SKM-1 (cell line): ENCODE results near the gene KCNQ1.

Experiments used
- DNase-seq: peaks from one replicate; lab custom pipeline; 2025; ENCODE audit not compliant: unreplicated experiment; lab: John Stamatoyannopoulos, UW

Gene KCNQ1

DNA sequence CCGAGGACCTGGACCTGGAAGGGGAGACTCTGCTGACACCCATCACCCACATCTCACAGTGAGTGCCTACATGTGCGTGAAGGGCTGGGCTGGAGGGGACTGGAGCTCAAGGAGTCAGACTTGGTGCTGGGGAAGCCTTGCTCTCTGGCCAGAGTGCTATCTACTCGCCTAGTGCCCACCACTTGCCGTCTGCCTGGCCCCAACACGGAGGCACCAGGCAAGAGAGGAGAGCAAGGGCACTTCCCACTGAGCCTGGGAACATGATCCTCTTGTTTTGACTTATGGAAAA lies 217.2 kb downstream of the KCNQ1 start:
- no peak for DNase-seq

DNA sequence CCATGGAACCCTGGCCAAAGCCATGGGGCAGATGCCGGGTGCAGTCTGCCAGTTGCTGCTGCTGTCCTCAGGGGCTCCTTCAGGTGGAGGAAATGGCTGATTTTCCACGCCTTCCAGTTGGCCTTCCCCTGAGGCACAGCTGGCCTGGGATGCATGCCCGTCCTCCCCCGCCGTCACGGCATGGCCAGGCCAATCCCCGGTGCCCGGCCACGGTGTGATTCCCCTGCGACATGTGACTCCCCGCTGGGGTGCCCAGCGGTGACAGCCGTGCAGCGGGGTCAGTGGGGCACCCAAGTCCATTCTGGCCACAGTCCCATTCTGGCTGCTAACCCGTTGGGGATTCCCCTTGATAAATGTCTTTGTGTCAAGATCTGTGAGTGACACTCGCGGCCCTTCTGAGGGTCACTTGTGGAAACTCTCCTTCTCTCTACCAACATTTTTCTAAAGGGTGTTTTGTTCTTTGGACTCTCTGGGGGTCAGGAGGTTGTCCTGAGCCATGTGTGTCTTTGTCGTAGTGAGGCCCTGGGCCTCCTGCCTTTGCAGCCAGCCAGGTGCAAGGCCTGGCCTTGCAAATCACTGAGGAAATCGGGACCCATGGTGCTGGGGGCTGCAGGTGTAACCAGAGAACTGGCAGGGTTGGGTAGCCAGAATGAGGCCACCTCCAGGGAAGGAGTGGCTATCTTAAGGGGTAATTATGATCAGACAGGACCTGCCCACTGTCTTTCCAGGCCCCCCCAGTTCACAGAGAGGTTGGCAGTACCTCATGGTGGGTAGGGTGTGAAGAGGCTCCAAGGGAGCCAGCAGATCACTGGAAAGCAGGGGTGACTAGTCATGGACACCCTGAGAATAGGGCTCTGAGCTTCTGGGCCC lies 217.9 kb downstream of the KCNQ1 start:
- DNase-seq: no peak

GRCh38 chr11:2663506-2663905 lies 218.7 kb downstream of the KCNQ1 start:
- no peak for DNase-seq

GRCh38 chr11:2663915-2664314 lies 219.1 kb downstream of the KCNQ1 start:
- DNase-seq: no peak

DNA sequence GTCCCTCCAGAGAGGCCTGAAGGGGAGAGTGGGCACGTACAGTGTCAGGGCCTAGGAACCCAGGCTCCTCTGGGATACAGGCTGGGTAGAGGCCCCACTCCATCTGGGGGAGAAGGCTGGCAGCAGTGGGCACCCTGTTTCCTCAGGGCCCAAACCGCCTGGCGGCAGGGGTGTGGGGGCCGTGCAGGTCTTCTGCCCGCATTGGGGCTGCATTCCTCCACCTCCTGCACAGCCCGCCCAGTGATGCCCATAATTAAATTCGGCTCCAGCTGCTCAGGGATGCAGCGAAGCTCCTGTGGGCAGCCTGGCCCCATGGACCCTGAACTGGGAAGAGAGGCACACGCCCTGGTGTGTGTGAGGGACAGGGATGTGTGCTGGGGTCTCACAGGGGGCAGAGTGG lies 219.6 kb downstream of the KCNQ1 start:
- DNase-seq: no peak

- no peak for DNase-seq
These were observed 220.2 kb downstream of the KCNQ1 start for GRCh38 chr11:2664791-2665525.

- no peak for DNase-seq
These were observed 221.0 kb downstream of the KCNQ1 start for GRCh38 chr11:2665526-2666400.

DNA sequence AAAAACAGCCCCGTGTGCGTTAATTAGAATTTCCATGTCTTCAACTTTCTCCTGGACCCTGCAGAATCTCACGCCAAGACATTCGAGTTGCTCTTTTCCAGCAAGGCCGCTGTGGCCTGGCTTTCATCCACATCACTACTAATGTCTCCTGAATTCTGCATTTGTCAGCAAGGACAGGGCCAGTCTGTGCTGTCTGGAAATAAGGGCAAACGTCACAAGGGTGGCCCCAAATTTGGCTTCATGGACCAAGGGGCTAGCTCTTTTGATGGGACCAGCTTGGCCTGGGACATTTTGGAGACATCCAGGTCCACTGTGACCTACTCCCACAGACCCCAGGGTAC lies 221.6 kb downstream of the KCNQ1 start:
- no peak for DNase-seq

DNA sequence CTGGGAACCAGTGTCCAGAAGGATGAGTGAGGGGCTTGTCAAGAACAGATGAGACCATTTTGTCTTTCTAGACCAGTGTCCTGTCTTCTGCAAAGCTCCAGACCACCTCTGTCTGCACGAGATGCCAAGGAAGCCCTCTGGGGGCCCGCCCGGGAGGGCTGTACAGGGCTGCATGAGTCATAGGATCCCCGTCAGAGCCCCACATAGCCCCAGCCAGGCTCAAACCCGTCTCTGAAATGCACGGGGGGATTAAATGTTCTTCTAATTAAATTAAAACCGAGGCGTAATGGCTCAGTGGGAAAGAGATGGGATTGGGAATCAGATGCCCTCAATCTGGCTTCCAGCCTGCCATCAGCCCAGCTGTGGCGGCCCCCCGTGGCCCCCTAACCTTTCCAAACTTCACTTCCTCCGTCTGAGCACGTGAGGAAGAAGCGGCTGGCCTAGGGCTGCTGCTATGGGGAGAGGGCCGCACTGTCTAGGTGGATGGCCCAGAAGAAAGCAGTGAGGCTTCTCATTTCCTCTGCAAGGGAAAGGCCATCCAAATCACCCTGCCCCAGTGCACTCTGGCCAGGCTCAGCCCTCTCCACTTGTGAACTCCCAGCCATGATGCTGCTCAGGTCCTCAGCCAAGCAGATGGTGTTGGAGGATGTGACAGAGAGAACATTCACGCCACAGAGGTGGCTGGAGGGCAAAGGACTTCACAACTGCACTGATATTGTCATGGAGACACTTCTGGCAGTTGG lies 222.2 kb downstream of the KCNQ1 start:
- DNase-seq: no peak

DNA sequence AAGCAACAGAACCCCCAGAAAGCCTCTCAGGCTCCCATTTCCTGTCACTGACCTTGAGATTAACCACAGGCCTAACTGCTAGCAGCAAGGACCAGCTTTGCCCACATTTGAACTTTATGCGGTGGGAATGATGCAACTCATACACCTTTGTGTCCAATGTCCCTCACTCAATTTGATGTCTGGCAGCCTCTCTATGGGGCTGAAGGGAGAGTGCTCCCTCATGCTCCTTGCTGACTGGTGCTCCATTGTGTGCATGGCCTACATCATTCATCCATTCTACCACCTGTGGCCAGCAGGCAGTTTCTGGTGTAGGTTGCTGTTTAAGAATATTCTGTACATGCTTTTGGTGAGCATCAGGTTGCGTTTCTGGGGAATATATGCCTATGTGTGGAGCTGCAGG lies 223.1 kb downstream of the KCNQ1 start:
- no peak for DNase-seq

DNA sequence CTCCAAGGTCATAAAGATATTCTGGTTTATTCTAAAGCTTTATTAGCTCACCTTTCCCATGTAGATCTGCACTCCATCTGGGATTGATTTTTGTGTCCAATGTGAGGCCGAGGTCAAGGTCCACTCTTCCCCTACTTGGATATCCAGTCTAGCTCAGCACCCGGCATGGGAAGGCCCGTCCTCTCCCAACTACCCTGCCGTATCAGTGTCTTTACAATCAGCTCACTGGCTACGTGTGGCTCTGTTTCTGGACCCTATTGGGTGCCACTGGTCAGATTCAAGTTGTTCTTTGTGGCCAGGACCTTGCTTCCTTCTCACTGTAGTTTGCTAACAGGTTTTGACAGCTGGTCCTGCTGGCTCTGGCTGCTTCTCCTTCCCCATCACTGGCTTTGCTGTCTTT lies 224.1 kb downstream of the KCNQ1 start:
- no peak for DNase-seq

DNA sequence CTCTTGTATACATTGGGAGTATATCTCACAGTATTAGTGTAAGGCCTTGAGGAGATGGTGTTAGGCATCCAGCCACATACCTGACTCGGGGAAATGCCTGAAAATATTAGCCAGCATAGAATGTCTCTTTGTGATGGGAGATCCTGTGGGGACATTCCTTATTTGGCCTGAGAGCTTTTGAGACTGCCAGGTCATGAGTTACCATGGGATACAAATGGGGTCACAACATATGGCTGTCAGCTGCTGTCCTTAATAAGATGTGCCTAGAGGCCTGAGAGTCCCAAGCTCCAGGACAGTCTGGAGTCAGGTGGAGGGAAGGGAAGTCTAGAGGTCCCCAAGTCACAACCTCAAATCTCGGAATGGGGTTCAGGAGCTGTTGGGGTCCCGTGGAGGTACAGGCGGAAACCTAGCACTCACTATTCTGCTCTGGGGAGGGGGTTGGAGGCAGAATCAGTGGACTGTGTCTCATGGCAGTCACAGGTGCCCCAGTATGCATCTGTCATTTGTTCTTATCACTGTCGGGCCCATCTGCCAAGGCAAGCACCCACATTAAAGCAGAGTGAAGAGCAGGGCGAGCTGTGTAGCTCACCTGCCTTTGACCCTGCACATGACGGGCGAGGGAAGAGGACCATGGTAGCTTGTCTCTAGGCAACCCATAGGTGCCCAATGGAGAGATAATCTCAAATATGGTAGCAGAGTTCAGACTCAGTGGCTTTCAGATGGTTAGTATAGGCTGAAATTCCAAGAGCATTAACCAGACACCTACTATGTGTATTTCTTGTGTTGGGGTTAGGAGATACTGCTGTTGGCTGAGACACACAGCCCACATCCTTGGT lies 225.0 kb downstream of the KCNQ1 start:
- no peak for DNase-seq

GRCh38 chr11:2670541-2671100 lies 225.8 kb downstream of the KCNQ1 start:
- DNase-seq: no peak

GRCh38 chr11:2671748-2672147 lies 226.9 kb downstream of the KCNQ1 start:
- DNase-seq: no peak

DNA sequence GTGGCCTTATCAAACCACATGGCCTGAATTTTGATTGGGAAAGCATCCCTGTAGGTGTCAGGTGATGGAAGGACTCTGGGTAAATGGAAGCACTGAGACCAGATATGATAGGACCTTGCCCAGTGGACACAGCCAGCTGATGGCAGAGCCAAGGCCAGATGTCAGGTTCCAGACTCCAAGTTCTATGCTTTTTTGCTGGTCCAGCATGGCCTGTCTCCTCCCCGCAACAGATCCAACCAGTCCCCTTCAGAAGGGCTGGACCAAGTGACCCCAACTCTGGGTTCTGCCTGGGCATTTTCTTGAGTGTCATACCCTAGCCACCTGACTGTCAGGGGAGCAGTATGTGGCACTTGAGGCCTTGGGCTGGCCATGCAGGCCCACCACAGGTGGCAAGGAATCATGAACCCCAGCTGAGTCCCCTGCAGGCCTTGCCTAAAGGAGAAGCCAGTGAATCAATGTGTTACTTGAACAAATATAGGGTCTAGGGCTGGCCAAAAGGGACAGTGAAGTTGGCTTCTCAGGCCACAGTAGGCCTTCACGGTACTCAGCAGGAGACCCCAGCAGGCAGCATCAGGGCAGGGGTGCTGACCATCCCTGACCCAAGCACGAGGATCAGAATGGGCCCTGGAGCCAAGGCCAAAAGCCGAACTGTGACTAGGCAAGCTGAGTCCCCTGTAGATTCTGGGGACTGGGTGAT lies 227.9 kb downstream of the KCNQ1 start:
- DNase-seq: no peak

- no peak for DNase-seq
These were observed 228.4 kb downstream of the KCNQ1 start for GRCh38 chr11:2673250-2673610.

GRCh38 chr11:2673871-2674471 lies 229.2 kb downstream of the KCNQ1 start:
- DNase-seq: no peak

GRCh38 chr11:2674658-2675131 lies 229.9 kb downstream of the KCNQ1 start:
- no peak for DNase-seq

DNA sequence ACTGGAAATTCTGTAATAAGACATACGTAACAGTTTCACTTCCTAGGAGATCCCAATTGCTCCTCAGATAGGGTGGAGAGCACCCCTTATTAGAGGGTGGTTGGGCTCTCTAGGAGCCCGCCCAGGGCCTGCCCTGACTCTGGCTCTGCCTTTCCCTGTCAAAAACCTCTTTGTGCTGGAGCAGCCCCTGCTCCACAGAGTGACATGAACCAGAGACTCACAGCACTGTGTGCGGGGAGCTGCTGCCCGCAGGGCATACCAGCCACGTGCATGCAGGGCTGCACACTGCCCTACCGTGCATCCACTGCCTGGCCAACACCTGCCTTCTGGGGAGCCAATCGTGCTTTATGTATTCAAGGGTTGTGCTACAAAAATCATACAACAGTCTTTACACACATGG lies 230.7 kb downstream of the KCNQ1 start:
- no peak for DNase-seq
